A549 (cell line): ENCODE data around the gene MTERF2. TPM values are rescaled to one million over a fixed set of nuclear protein-coding genes. Genes with fewer than 3 reads are reported as not detected.
A peak's percentile ranks its signal among the peaks of the same experiment; 100 is the strongest.

Experiments
- ATAC-seq, 2 experiments: fragments of 200-7000 bp in 1 of 2; fragments of >200 bp in 1 of 2; cut with Nextera tagmentation in 1 of 2; cut with Tn5 transposase in 1 of 2; 3 replicates each; pipeline versions ENCODE4 v1.8.0 to v1.9.1; 2018 to 2020; ENCODE audit warnings: mild to moderate bottlenecking in 1 of 2, moderate library complexity in 1 of 2
- CTCF ChIA-PET: fragments of 300-600 bp; sonication (Branson Sonifier 250); formaldehyde crosslinking; extraction: SDS; loops from one replicate; lab custom pipeline; 2021; ENCODE audit warnings: antibody characterized with exemption, inconsistent platforms; lab: Yijun Ruan, JAX
- POLR2A ChIA-PET: fragments of 350-600 bp; formaldehyde crosslinking; extraction: SDS; loops from one replicate; lab custom pipeline; 2021; ENCODE audit warnings: antibody characterized with exemption, inconsistent platforms; lab: Yijun Ruan, JAX
- DNase-seq, 2 experiments: peaks; one replicate each; pipeline versions ENCODE4 v3.0.0 to v3.0.0-alpha.2; 2011 to 2016; ENCODE audit warnings: low read depth in 1 of 2, low spot score in 1 of 2
- FAIRE-seq: peaks from 2 replicates; lab custom pipeline; 2011; peaks lifted over from hg19 to GRCh38; lab: Jason Lieb, UNC
- H3K27ac ChIP-seq, 2 experiments: fragments of >200 bp; sonication (Bioruptor Twin); formaldehyde crosslinking; 3 replicates each; pipeline ENCODE4 v1.5.1; 2016 to 2017
- H3K4me1 ChIP-seq: fragments of >200 bp; sonication (Bioruptor Twin); formaldehyde crosslinking; 3 replicates; pipeline ENCODE4 v1.6.1; 2016
- H3K4me2 ChIP-seq: fragments of >200 bp; sonication (Bioruptor Twin); formaldehyde crosslinking; 3 replicates; pipeline ENCODE4 v1.6.1; 2016
- H3K4me3 ChIP-seq: fragments of >200 bp; sonication (Bioruptor Twin); formaldehyde crosslinking; 3 replicates; pipeline ENCODE4 v1.5.1; 2016
- H3K9me3 ChIP-seq: fragments of >200 bp; sonication (Bioruptor Twin); formaldehyde crosslinking; 3 replicates; pipeline ENCODE4 v1.6.1; 2016
- CHD2 ChIP-seq: fragments of 150-350 bp; IDR thresholded peaks from 2 replicates; pipeline ENCODE4 v1.6.1; 2014; ENCODE audit warnings: low read length; ENCODE audit not compliant: partially characterized antibody
- CHD4 ChIP-seq: fragments of 200-600 bp; sonication (generic); IDR thresholded peaks from 2 replicates; pipeline ENCODE4 v1.6.1; 2016; ENCODE audit warnings: antibody characterized with exemption, mild to moderate bottlenecking, borderline replicate concordance
- CTCF ChIP-seq: fragments of >200 bp; sonication (Bioruptor Twin); formaldehyde crosslinking; IDR thresholded peaks from 3 replicates; pipeline ENCODE4 v1.5.1; 2016
- EHF ChIP-seq: fragments of 250-450 bp; sonication (Bioruptor Pico); IDR thresholded peaks from 2 replicates; pipeline ENCODE4 v1.5.0; 2020; ENCODE audit warnings: mild to moderate bottlenecking
- EHMT2 ChIP-seq: fragments of 200-600 bp; sonication (generic); IDR thresholded peaks from 2 replicates; pipeline ENCODE4 v1.6.1; 2016; ENCODE audit warnings: antibody characterized with exemption, low read depth, mild to moderate bottlenecking, moderate library complexity
- FOSB ChIP-seq: fragments of 250-450 bp; sonication (Bioruptor Pico); IDR thresholded peaks from 2 replicates; pipeline ENCODE4 v1.5.0; 2020; ENCODE audit warnings: mild to moderate bottlenecking, moderate library complexity
- FOSL2 ChIP-seq, 2 experiments: fragments of 450-650 bp in 1 of 2; fragments of >200 bp in 1 of 2; sonication (Bioruptor Twin) in 1 of 2; formaldehyde crosslinking; IDR thresholded peaks; 2 replicates each; pipeline versions ENCODE4 v1.5.0 to v1.6.1; 2016 to 2020; ENCODE audit warnings: mild to moderate bottlenecking in 1 of 2, moderate library complexity in 1 of 2
- GATA3 ChIP-seq: IDR thresholded peaks from 2 replicates; pipeline ENCODE4 v1.6.1; 2012; ENCODE audit warnings: borderline replicate concordance
- HOXA7 ChIP-seq: fragments of 250-450 bp; sonication (Bioruptor Pico); IDR thresholded peaks from 2 replicates; pipeline ENCODE4 v1.5.0; 2020; ENCODE audit warnings: mild to moderate bottlenecking, moderate library complexity
- HOXB5 ChIP-seq: fragments of 250-450 bp; sonication (Bioruptor Pico); IDR thresholded peaks from 2 replicates; pipeline ENCODE4 v1.5.0; 2020; ENCODE audit warnings: mild to moderate bottlenecking, moderate library complexity
- JUNB ChIP-seq: fragments of >200 bp; sonication (Bioruptor Twin); formaldehyde crosslinking; IDR thresholded peaks from 2 replicates; pipeline ENCODE4 v1.6.1; 2016
- KDM1A ChIP-seq: fragments of 200-600 bp; sonication (generic); IDR thresholded peaks from 2 replicates; pipeline ENCODE4 v1.6.1; 2016; ENCODE audit warnings: low read depth, mild to moderate bottlenecking
- MAZ ChIP-seq: fragments of 150-350 bp; IDR thresholded peaks from 2 replicates; pipeline ENCODE4 v1.6.1; 2014; ENCODE audit warnings: antibody characterized with exemption, low read depth, low read length, borderline replicate concordance
- NFE2L2 ChIP-seq: fragments of 150-350 bp; conservative IDR thresholded peaks from 2 replicates; pipeline ENCODE4 v1.6.1; 2014; ENCODE audit warnings: low read length
- NPAS2 ChIP-seq: fragments of 250-450 bp; sonication (Bioruptor Pico); IDR thresholded peaks from 2 replicates; pipeline ENCODE4 v1.8.0; 2022; ENCODE audit warnings: mild to moderate bottlenecking, moderate library complexity, borderline replicate concordance
- NR3C1 ChIP-seq: fragments of >200 bp; sonication (Bioruptor Twin); formaldehyde crosslinking; IDR thresholded peaks from 3 replicates; pipeline ENCODE4 v1.6.1; 2017
- RAD21 ChIP-seq, 2 experiments: fragments of >200 bp in 1 of 2; sonication (Bioruptor Twin) in 1 of 2; formaldehyde crosslinking in 1 of 2; IDR thresholded peaks in 1 of 2; conservative IDR thresholded peaks in 1 of 2; 2 replicates in 1 of 2; 3 replicates in 1 of 2; pipeline ENCODE4 v1.6.1; 2012 to 2018; ENCODE audit warnings: inconsistent platforms in 1 of 2
- RCOR1 ChIP-seq: fragments of 150-350 bp; IDR thresholded peaks from 2 replicates; pipeline ENCODE4 v1.6.1; 2014; ENCODE audit warnings: antibody characterized with exemption, low read length, low read depth
- RNF2 ChIP-seq: fragments of 200-600 bp; sonication (generic); IDR thresholded peaks from 2 replicates; pipeline ENCODE4 v1.6.1; 2016; ENCODE audit warnings: low read depth, mild to moderate bottlenecking, antibody characterized with exemption, moderate library complexity, borderline replicate concordance
- SMC3 ChIP-seq: fragments of >200 bp; sonication (Bioruptor Twin); formaldehyde crosslinking; IDR thresholded peaks from 3 replicates; pipeline ENCODE4 v1.6.1; 2018; ENCODE audit warnings: inconsistent platforms
- TFCP2L1 ChIP-seq: fragments of 250-450 bp; sonication (Bioruptor Pico); IDR thresholded peaks from 2 replicates; pipeline ENCODE4 v1.5.0; 2021; ENCODE audit warnings: mild to moderate bottlenecking
- TP53 ChIP-seq: fragments of 250-450 bp; sonication (Bioruptor Pico); IDR thresholded peaks from 2 replicates; pipeline ENCODE4 v1.5.0; 2021; ENCODE audit warnings: mild to moderate bottlenecking, moderate library complexity
- ZFP36 ChIP-seq: fragments of 450-650 bp; IDR thresholded peaks from 2 replicates; pipeline ENCODE4 v1.6.1; 2014; ENCODE audit warnings: borderline replicate concordance; ENCODE audit not compliant: partially characterized antibody
- whole genome bisulfite sequencing: methylation state at CpG from one replicate; pipeline ENCODE4 v1.1.6; 2017; ENCODE audit errors: missing lambda C conversion rate; 5-methylcytosine and 5-hydroxymethylcytosine counted together
- polyA plus RNA-seq, 4 experiments: library from polyadenylated mRNA; depleted of rRNA in 3 of 4; stranded (reverse); fragments of >200 nt; fragmentation: RNase III in 1 of 4; extraction: RNeasy Plus Mini Kit Qiagen cat#74134 plus additional on column Dnase treatment in 1 of 4; gene quantifications; 2 replicates in 3 of 4; 3 replicates in 1 of 4; pipeline ENCODE4 v1.2.3, GENCODE V29; 2011 to 2017
- TF ChIP-seq, protein P1 (sequence below): IDR thresholded peaks from 2 replicates; pipeline ENCODE4 v1.6.1; 2012; ENCODE audit warnings: low read depth, borderline replicate concordance

The MTERF2 gene
- polyA plus RNA-seq, 2 of the 4 experiments (the other 2 are of a cell fraction), result 13.9 to 14.5 TPM

DNA sequence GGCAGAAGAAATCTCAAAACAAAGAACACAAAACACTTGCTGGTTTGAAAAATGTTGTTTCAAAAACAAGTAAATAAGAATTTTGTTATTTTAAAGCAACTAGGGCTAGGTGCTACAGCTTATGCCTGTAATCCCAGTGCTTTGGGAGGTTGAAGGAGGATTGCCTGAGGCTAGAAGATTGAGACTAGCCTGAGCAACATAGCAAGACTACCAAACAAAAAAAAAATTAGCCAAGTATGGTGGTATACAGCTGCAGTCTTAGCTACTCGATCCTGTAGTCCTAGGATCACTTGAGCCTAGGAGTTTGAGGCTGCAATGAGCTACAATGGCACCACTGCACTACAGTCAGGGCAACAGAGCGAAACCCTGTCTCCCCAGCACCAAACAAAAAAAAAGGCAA, 32.6 kb upstream of the MTERF2 start:
- no peak for ATAC-seq
- POLR2A ChIA-PET, result no interaction called here
- no peak for TF ChIP-seq FOSL2 (IDR thresholded peaks at IDR 0.05)
- TF ChIP-seq FOSL2 (CRISPR knock-in tag; IDR thresholded peaks at IDR 0.05), result no peak
- TF ChIP-seq, protein P1, sequence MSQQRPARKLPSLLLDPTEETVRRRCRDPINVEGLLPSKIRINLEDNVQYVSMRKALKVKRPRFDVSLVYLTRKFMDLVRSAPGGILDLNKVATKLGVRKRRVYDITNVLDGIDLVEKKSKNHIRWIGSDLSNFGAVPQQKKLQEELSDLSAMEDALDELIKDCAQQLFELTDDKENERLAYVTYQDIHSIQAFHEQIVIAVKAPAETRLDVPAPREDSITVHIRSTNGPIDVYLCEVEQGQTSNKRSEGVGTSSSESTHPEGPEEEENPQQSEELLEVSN, result no peak
- no peak for TF ChIP-seq CTCF
- TF ChIP-seq MAZ, result no peak
- no peak for TF ChIP-seq GATA3
- TF ChIP-seq NR3C1, result no peak
- TF ChIP-seq FOSB (CRISPR knock-in tag), result no peak
- TF ChIP-seq NFE2L2, result no peak
- TF ChIP-seq EHMT2, result no peak
- TF ChIP-seq HOXB5 (CRISPR knock-in tag), result no peak
- no peak for TF ChIP-seq TFCP2L1
- TF ChIP-seq HOXA7 (CRISPR knock-in tag), result no peak
- TF ChIP-seq RNF2, result no peak
- no peak for TF ChIP-seq KDM1A

GRCh38 chr12:107017042-107017441, 30.1 kb upstream of the MTERF2 start:
- ATAC-seq (no peak), DNase-seq (no peak), FAIRE-seq (no peak)
- Histone ChIP-seq H3K4me2 (no peak overlapping the region), H3K9me3 (no peaks in the 10 kb centered on the region), H3K4me3 (no peak overlapping the region), H3K27ac (no peak overlapping the region), H3K4me1 (no peaks in the 10 kb centered on the region)
- WGBS, result 93% methylated on average over 4 of the region's 4 CpGs
- POLR2A ChIA-PET, result no interaction called here
- TF ChIP-seq FOSL2 (IDR thresholded peaks at IDR 0.05) (no peak), FOSL2 (CRISPR knock-in tag; IDR thresholded peaks at IDR 0.05) (no peak), ZFP36 (no peak), JUNB (no peak), EHF (CRISPR knock-in tag) (no peak), TP53 (no peak), CHD2 (no peak), RCOR1 (no peak), NFE2L2 (no peak), CHD4 (no peak)
- CTCF ChIA-PET, result no interaction called here

More for the DNA sequence above, 32.6 kb upstream of the MTERF2 start:
- CTCF ChIA-PET, result no interaction called here
- FAIRE-seq, result no peak
- H3K4me1 ChIP-seq, result no peaks in the 10 kb centered on the region
- no peak overlapping the region for H3K27ac ChIP-seq
- no peak overlapping the region for H3K4me3 ChIP-seq
- no peak for DNase-seq
- 88% methylated on average over 2 of the region's 2 CpGs for WGBS
- H3K4me2 ChIP-seq, result no peak overlapping the region
- H3K9me3 ChIP-seq, result no peaks in the 10 kb centered on the region

- ATAC-seq (peak; percentile 94 to 95), DNase-seq (peak; percentile 15 to 61), FAIRE-seq (no peak)
- Histone ChIP-seq H3K4me2 (no peak overlapping the region), H3K27ac (no peak overlapping the region), H3K9me3 (no peaks in the 10 kb centered on the region), H3K4me3 (no peak overlapping the region), H3K4me1 (no peaks in the 10 kb centered on the region)
- TF ChIP-seq FOSL2 (IDR thresholded peaks at IDR 0.05), result no peak
- TF ChIP-seq FOSL2 (CRISPR knock-in tag; IDR thresholded peaks at IDR 0.05), result no peak
- no peak for TF ChIP-seq NR3C1
- 0 out of 3 replicates have a peak, but pooled peaks have one; percentile 17 for TF ChIP-seq SMC3
- TF ChIP-seq RAD21 (conservative IDR thresholded peaks at IDR 0.05 in 1 of 2, IDR thresholded peaks at IDR 0.05 in 1 of 2), result peak in 1 of 2 experiments; percentile 33; a peak in 2 of 5 replicates
- TF ChIP-seq CHD2, result no peak
- TF ChIP-seq NPAS2, result no peak
- no peak for TF ChIP-seq HOXB5 (CRISPR knock-in tag)
- peak; percentile 18; the same call in 1 of the 3 replicates for TF ChIP-seq CTCF
- CTCF ChIA-PET, result interaction anchor here (0.7 to 2.4 kb wide), 9 partner anchors 14 to 648 kb away, joined by 3 to 8 read pairs (median 3); no protein-coding TSS in a partner anchor
- 89% methylated on average over 3 of the region's 3 CpGs for WGBS
- POLR2A ChIA-PET, result no interaction called here
Measured at GRCh38 chr12:107014055-107014454, 27.1 kb upstream of the MTERF2 start.
